HFFc6 (cell line): ENCODE data around the gene MYO5A. TPM values are rescaled to one million over a fixed set of nuclear protein-coding genes. Genes with fewer than 3 reads are reported as not detected.
"Not testable (repeated sequence)": the region's sequence is repeated elsewhere in the genome, so short reads cannot be mapped to it uniquely, and the experiment has no call there.

Source experiments
- DNase-seq: peaks from one replicate; pipeline ENCODE4 v3.0.0-alpha.2; 2018
- H3K27ac Mint-ChIP-seq: 2 replicates; pipeline ENCODE4 v1.8.0; 2020; ENCODE audit warnings: mild to moderate bottlenecking, mixed read lengths
- H3K27me3 Mint-ChIP-seq: 2 replicates; pipeline ENCODE4 v1.8.0; 2021; ENCODE audit warnings: mild to moderate bottlenecking, moderate library complexity, mixed read lengths; ENCODE audit not compliant: insufficient read depth
- H3K36me3 Mint-ChIP-seq: 2 replicates; pipeline ENCODE4 v1.8.0; 2021; ENCODE audit warnings: low read depth, mixed read lengths
- H3K4me1 Mint-ChIP-seq: 2 replicates; pipeline ENCODE4 v1.8.0; 2020; ENCODE audit warnings: low read depth, mixed read lengths
- H3K4me3 Mint-ChIP-seq: 2 replicates; pipeline ENCODE4 v1.8.0; 2020; ENCODE audit warnings: mild to moderate bottlenecking, moderate library complexity, mixed read lengths
- H3K9me3 Mint-ChIP-seq: 2 replicates; pipeline ENCODE4 v1.8.0; 2020; ENCODE audit warnings: mild to moderate bottlenecking, mixed read lengths
- CTCF ChIP-seq: fragments of 200-600 bp; sonication (generic); IDR thresholded peaks from 2 replicates; pipeline ENCODE4 v1.5.0; 2021; ENCODE audit warnings: antibody characterized with exemption, mild to moderate bottlenecking
- long read RNA-seq: library from polyadenylated mRNA; unstranded; transcript quantifications from one replicate; pipeline ENCODE4 v2.0.0, GENCODE V29; 2019
- total RNA-seq, 6 experiments: library from RNA; stranded (reverse); fragmentation: NEBNext Ultra II Directional; extraction: Animal tissue kit (Norgen Biotek cat#: 25700); gene quantifications; 2 replicates in 1 of 6; 3 replicates in 5 of 6; pipeline ENCODE4 v1.2.3, GENCODE V29; 2021

Gene MYO5A
- 10 to 100 TPM; 47.4 to 59.4 (median 54.0) TPM for total RNA-seq
- long read RNA-seq, partial matches to known transcripts: 17 of 31 reads
- long read RNA-seq, other reads (novel, unspliced or antisense): 14 of 31 reads

GRCh38 chr15:52528564-52529340 is at the start of gene MYO5A:
Gene MYO5A, minus strand, starts transcription at chr15:52528880. Its CDS starts 74 bp downstream, at chr15:52528806.
- Mint-ChIP-seq H3K27me3 (peaks cover 1% of the 10 kb centered on the region; the same call in 1 of the 2 replicates), H3K27ac (peak within 1 kb of the TSS; percentile 89), H3K9me3 (no peaks in the 10 kb centered on the region), H3K36me3 (peaks cover 9% of the 10 kb centered on the region), H3K4me3 (peak within 1 kb of the TSS; percentile 96), H3K4me1 (peaks cover 50% of the 10 kb centered on the region)
- peak; percentile 5; the same call in 1 of the 2 replicates for TF ChIP-seq CTCF
- DNase-seq: peak; percentile 72

- Mint-ChIP-seq H3K9me3 (no peaks in the 10 kb centered on the region), H3K4me3 (no peak overlapping the region), H3K27ac (no peak overlapping the region), H3K36me3 (no peaks in the 10 kb centered on the region; the same call in 1 of the 2 replicates), H3K4me1 (no peaks in the 10 kb centered on the region), H3K27me3 (peaks cover 5% of the 10 kb centered on the region)
- no peak for TF ChIP-seq CTCF
- DNase-seq: no peak
Measured at GRCh38 chr15:52576692-52577091, 48.0 kb upstream of the MYO5A start.

GRCh38 chr15:52575573-52575972 is 46.9 kb upstream of the MYO5A start:
- H3K4me3 Mint-ChIP-seq, H3K9me3 Mint-ChIP-seq: not testable (repeated sequence)

GRCh38 chr15:52575072-52575471 is 46.4 kb upstream of the MYO5A start:
- Mint-ChIP-seq H3K27ac (no peak overlapping the region), H3K36me3 (no peaks in the 10 kb centered on the region; the same call in 1 of the 2 replicates), H3K9me3 (no peaks in the 10 kb centered on the region), H3K4me1 (no peaks in the 10 kb centered on the region), H3K27me3 (peaks cover 4% of the 10 kb centered on the region), H3K4me3 (no peak overlapping the region)
- DNase-seq: no peak
- no peak for TF ChIP-seq CTCF

More at GRCh38 chr15:52575573-52575972, 46.9 kb upstream of the MYO5A start:
- not testable (repeated sequence) for H3K27ac Mint-ChIP-seq, DNase-seq, H3K36me3 Mint-ChIP-seq, H3K4me1 Mint-ChIP-seq, H3K27me3 Mint-ChIP-seq

GRCh38 chr15:52574623-52575022 is 45.9 kb upstream of the MYO5A start:
- H3K4me3 Mint-ChIP-seq, DNase-seq, H3K27me3 Mint-ChIP-seq, H3K9me3 Mint-ChIP-seq, H3K27ac Mint-ChIP-seq, H3K36me3 Mint-ChIP-seq, H3K4me1 Mint-ChIP-seq: not testable (repeated sequence)

GRCh38 chr15:52568601-52569585 is 40.2 kb upstream of the MYO5A start, which contains the start of gene ARPP19:
Gene ARPP19, minus strand, starts transcription at chr15:52569030. Its CDS starts 138 bp downstream, at chr15:52568892.
- H3K27me3 Mint-ChIP-seq: peaks cover 4% of the 10 kb centered on the region
- H3K4me3 Mint-ChIP-seq: peak within 1 kb of the TSS; percentile 92
- TF ChIP-seq CTCF: peak; percentile 47; the same call in 1 of the 2 replicates
- H3K27ac Mint-ChIP-seq: peak within 1 kb of the TSS; percentile 100
- no peaks in the 10 kb centered on the region for H3K9me3 Mint-ChIP-seq
- peaks cover 12% of the 10 kb centered on the region for H3K36me3 Mint-ChIP-seq
- DNase-seq: peak; percentile 84
- H3K4me1 Mint-ChIP-seq: peaks cover 36% of the 10 kb centered on the region
